ENCODE results near the gene NDUFAF5.

NDUFAF5 gene

DNA sequence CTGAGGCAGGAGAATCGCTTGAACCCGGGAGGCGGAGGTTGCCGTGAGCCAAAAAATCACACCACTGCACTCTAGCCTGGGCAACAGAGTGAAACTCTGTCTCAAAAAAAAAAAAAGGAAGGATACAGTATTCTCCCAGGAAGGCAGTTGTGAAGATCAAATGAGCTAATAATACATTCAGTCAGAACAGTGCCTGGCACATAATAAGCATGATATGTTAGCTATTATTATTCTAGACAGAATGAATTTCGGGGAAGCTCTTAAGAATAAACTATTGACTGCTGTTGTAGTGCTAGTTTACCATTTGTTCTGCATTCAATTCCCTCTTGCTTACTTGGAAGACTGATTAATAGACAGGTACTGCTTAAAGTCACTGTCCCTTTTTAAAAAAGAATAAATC, 40.6 kb downstream of the NDUFAF5 start:
- no peak for DNase-seq

DNA sequence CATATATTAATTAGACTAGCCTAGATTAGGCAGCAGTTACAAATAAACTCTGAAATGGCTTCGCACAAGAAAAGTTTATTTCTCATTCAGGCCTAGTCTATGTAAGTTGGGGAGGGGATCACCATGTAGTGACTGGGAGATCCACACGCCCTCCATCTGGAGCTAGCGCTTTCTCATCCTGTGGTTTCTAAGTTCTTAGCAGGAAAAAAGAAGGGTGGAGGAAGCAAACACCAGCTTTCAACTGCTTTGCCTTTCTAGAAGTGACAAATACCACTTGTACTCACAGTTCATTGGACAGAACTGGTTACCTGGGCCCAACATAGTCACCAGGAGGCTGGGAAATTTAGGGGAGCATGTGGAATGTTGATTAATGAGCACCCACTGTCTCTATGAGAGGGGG, 46.6 kb downstream of the NDUFAF5 start:
- no peak for DNase-seq

DNA sequence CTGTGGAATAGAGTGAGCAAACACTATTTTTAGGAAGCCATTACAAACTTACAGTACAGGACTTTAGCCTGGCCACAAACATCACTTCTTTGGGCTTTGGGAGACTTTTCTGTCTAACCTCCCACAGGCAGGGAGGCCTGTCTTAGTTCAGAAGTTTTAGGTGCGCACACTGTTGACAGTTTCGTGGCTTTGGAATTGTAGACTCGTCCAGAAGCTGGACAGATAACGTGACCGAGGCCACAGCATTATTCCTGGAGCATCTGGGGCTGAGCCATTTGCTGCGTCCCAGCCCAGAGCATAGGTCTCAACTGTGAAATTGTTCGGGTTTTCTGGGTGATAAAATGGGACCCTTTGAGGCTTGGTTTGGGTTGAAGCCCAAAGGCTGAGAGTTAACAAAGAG, 53.8 kb downstream of the NDUFAF5 start:
- DNase-seq: no peak

DNA sequence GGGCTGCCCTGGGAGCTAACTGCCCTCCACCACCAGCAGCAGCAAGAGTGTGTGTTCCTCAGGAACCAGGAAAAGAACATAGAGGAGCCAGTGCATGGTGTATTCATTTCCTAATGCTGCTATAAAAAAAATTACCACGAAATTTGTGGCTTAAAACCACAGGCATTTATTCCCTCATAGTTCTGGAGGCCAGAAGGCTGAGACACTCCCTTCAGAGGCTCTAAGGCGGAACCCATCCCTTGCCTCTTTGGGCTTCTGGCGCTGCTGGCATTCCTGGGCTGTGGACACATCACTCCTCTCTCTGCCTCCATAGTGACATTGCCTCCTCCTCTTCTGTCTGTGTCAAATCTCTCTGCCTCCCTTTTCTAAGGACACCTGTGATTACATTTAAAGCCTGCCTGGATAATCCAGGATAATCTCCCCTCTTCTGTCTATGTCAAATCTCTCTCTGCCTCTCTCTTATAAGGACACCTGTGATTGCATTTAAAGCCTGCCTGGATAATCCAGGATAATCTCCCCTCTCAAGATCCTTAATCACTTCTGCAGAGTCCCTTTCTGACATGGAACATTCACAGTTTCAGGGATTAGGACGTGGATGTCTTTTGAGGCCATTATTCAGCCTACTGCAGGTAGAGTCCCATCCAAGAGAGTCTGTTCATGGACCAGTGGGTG, 54.7 kb downstream of the NDUFAF5 start:
- no peak for DNase-seq

DNA sequence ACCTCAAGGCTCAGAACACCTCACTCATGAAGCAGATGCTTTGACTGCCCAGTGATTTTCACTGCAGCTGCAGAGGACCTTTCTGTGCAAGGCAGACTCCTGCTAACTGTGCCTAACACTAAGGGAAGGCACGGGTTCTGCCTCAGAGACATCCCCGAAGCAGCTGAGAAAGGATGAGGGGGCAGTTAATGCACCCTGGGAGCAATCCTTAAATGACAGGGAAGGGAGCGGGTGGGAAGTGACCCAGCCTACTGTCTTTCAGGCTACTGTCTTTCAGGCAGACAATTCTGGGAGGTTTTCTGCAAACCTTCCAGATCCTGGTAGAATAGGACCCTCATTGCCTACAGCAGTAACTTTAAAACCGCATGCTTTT, 55.3 kb downstream of the NDUFAF5 start:
- no peak for DNase-seq

DNA sequence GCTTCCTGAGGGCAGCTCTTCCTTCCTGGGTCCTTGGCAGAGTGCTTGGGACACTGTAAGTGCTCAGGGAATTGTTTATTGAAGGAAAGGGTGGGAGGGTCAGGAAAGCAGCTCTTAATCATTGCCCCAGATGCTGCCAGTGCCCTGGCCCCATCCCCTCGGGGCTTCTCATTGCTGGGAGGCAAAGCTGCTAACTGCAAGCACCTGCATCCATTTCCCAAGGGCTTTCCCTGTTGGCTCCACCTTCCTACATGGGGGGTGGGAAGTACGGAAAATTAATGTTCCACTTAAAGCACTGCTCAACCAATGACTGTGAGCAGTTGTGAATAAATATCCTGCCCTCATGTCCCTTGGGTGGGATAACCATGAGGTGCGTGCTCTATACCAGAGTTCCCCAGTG, 56.4 kb downstream of the NDUFAF5 start:
- no peak for DNase-seq

DNA sequence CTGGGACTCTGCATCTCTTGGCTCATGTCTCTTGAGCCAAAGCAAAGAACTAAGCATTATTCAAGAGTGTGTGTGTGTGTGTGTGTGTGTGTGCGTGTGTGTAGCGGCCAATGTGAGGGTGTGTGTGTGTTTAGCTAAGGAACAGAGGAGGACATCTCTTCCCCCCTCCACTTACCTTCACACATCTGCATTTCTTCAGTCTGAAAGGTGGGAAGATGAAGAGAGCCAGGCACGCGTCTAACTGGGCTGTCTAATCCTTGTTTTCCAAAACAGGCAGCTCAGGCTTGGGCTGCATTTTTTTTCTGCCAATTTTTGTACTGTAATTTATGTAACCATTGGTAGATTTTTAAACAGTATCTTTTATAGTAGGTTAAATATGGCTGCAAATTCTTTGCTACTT, 59.5 kb downstream of the NDUFAF5 start:
- DNase-seq: no peak

DNA sequence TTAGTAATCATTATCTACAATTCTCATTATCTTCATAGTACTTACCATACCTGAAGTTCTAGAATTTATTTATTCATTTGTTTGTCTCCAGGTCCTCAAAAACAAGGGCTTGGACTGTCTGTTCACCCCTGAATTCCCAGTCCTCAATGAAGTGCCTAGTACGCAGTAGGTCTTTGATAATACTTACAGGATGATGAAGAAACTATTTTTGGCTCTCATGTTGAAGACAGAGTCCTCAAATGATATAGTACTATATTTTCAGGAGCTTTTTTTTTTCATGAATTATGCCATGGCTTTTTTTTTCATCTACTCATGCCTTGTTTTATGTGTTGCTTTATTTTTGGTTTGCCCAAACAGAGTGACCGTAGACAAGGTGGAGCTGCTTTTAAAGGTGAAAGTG, 66.5 kb downstream of the NDUFAF5 start:
- no peak for DNase-seq

DNA sequence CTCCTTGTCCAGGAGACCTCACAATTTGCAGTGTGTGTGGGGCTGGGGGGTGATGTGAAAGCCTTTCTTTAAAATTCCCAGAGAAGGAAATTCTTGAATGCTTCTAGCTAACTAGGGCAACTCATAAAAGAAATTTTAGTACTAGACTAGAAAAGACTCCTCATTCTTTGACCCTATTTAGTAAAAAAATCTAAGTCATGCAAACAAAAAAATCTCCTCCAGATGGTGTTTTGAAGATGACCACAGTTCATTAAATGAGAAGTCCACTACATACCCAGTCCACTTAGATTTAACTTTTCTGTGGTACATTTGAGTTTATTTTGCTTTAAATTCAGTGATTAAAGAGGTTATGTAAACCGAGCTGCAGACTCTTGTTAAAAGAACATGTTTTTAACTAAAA, 67.5 kb downstream of the NDUFAF5 start:
- DNase-seq: no peak

DNA sequence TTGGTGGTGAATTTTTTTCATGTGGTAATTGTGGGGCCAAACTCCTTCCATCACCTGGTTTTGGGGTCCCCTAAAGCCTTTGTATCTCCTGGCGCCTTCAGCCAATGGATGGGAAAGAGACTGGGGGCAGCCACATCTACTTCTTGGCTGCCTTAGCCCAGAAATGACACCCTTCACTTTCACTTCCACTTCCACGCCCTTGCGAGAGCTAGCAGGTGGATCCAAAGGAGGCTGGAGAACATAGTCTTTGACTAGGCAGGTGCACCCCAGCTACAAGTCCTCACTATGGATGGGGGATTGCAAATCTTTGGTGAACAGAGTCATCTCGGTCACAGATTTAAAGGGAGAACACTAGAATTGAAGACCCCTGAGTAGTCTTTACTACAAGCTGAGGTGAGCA, 70.8 kb downstream of the NDUFAF5 start:
- DNase-seq: no peak

DNA sequence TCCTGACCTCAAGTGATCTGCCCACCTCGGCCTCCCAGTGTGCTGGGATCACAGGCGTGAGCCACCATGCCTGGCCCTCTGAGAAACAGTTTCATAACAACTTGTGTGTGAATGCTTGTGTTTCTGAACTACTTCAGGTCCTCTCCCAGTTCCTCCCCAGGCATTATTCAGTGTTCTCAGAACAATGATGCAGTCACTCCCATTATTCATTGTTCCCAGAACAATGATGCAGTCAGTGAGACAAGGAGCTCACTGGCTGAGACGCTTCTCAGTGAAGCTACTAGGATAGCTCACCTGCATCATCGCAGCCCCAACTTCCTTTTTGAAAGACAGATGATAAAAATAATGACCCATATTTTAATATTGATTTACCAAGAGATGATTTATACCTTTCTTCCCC, 71.5 kb downstream of the NDUFAF5 start:
- no peak for DNase-seq

DNA sequence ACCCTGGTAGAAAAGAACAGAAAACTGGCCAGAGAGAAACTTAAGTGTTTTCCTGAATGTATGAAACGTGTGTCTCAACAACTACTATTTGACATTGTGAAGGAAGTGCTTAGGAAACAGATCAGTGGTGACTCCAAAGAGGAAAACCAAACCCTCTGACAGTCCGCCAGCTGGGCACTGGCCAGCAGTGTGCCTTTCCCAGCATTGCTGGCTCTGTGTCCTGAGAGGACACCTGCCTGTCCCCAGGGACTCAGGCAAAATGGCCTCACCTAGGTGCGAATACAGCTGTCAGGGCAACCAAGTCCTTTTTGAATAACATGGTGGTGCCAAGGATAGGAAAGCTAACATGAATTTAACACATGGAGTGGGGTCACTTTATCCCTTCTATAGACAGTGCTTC, 72.5 kb downstream of the NDUFAF5 start:
- no peak for DNase-seq

DNA sequence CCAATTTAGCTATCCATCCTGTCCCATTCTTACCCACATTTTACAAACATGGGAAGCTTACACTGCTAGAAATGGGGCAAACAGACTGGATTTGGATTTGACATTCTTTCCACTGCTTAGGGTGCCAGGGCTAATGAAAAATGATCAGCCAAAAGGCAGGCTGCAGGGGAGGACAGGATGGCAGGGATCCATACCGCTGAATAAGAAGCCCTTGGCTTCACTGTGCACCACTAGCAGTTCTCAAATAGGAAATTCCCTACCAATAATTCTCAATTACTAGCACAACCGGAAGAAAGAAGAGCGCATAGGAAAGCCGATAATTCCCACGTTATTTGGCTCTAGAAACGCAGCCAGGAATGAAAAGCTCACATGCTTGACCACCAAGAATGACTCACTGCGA, 73.1 kb downstream of the NDUFAF5 start:
- no peak for DNase-seq

DNA sequence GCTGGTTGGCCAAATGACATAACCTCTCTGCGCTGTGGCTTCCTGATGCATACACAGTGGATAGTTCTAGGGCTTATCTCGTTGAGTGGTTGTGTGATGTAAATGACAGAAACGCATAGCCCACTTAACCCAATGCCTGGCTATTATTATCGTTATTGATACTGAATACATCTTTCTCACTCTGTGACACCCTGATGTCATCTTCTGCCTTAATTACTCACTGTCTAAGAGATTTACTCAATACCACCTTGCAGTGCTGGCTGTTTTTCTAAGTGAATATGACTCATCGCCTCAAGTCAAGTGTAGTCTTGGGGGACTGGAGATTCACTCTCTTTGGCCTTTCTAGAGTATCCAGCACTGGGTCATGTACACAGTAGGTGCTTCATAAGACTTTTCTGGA, 73.6 kb downstream of the NDUFAF5 start:
- DNase-seq: no peak

DNA sequence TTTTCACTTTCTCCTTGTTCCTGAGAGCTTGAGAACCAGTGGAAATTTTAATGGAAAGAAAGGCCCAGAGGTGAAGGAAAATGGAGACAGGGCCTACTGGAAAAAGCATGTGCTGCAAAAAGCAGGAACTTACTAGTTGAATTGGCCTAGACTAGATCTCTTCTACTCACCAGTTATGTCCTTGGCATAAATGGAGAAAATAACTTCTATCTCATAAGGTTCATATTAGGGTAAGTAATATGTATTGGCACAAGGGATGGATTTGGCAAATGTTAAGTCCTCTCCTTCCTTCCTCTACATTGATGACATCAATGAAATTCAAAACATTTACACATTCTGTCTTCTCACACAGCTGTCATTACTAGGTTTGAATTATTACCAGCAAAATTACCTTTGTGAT, 74.0 kb downstream of the NDUFAF5 start:
- no peak for DNase-seq

DNA sequence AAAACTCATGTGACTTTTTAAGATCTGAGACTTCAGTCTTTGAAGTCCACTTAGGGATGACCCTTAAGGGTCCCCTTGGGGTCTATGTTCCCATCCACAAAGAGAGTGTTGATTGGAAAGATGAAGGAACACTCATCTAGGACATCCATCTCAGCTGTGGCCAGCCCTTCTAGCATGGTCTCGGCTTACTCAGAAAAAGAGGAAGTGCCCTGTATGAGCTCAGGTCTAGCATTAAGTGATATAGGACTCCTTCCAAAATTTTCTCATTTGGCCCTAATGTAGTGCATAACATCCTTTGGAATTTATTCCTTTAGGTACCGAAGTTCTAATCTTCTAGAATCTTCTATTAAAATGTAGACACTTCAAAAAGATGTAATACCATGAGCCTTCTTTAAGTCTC, 77.4 kb downstream of the NDUFAF5 start:
- DNase-seq: no peak

DNA sequence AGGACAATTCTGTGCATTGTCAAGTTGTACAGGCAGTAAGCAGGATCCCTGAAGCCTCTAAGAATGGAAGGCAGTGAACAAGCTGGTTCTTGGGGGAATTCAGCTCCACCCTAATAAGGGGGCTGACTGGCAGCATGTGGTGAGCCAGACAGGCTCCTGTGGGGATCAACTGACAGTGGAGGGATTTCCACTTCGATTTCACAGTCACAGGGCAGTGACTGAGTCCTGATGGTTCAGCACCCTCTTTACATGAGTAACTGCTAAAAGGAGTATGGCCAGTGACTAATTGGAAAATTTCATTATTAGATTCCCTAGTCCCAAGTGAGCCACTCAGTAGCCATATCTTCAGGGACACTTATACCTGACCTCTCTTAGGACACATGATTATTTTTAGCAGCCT, 78.4 kb downstream of the NDUFAF5 start:
- DNase-seq: no peak

DNA sequence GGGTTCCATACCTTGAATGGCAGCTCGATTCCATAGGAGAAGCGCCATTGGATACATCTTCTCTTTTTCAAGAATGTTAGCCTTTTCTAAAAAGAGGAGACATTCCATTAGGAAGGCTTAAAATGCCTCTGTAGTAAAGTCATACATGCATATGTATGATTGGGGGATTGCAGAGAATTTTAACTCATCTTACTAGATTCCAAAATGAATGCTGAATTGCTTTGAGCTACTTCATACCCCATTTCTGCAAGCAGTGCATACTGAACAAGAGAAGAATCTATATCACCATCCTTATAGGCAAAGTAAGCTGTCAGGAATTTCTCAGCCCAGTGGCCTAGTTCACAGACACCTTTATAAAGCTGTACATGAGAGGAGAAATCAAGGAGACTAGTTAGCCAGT, 80.3 kb downstream of the NDUFAF5 start:
- no peak for DNase-seq

DNA sequence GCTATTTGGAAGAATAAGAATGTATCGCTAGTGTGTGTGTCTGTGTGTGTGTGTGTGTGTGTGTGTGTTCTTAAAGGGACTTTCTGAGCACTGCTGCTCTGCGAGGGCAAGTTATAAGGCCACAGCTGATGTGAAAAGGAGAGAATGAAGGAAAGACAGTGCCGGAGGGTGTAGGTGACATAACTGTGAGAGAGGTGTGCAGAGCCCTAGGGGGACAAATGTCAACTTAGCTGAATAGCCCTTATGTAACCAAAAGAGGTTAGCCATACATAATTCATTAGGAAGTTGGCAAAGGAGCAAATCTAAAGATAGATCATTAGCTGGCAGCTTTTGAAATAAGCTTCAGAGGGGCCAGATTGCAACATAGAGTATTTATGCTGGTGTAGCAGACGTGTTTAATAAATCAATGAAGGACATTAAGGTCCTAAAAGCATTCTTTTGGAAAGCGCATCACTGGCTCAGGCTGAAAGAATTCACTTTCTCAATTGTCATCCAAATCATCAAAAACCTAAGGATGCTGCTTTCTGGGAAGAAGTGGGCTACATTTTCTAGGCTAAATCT, 81.0 kb downstream of the NDUFAF5 start:
- DNase-seq: no peak

DNA sequence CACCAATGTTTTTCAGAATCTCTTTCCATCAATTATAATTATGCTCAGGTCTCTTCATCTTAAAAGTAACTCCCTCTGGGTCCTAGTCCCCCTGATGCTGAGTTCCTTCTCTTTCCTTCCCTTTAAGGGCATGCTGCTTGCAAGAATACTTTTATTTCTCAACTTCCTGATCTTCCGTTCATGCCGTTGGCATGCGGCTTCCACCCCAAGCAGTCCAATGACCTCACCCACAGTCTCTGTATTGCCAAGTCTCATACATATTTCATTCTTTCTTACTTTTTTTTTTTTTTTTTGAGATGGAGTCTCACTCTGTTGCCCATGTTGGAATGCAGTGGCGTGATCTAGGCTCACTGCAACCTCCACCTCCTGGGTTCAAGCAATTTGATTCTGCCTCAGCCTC, 83.5 kb downstream of the NDUFAF5 start:
- no peak for DNase-seq

DNA sequence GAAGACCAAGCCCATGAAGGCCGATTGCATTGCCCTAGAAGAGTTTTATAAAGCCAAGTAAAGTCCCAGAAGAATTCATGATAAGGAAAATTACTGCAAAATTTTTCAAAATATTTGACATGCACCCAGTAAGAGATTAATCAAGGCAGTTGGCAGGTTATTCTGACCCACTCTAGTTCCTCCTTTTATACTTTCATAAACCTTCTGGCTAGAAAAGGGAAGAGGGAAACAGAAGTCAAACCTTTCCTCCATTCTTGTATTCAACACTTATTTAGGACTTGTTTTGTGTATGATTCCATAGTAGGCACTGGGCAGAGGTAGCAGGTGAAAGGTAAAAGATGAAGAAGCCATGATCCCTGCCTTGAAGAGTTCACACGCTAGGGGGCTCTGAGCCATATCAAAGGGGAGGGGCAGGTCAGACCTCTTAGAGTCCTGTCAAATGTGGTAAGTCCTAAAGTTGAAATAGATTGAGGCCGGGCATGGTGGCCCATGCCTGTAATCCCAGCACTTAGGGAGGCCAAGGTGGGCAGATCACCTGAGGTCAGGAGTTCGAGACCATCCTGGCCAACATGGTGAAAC, 85.4 kb downstream of the NDUFAF5 start:
- DNase-seq: no peak

Measured in 8988T (cell line).